Motor neuron (in vitro differentiated cells): ENCODE measurements around the gene FEM1C. TPM values are rescaled to one million over a fixed set of nuclear protein-coding genes. Genes with fewer than 3 reads are reported as not detected.

Experiments
- ATAC-seq, 8 experiments: fragments of 200-7000 bp; cut with Tn5 transposase; replicated peaks in 6 of 8; 2 replicates each; pipeline ENCODE4 v1.8.0; 2021; ENCODE audit warnings: mild to moderate bottlenecking in 8 of 8, moderate library complexity in 8 of 8
- H3K27ac ChIP-seq, 2 donors: fragments of 250-450 bp; sonication (Bioruptor Pico); 2 replicates each; pipeline ENCODE4 v1.9.0; 2021; ENCODE audit warnings: antibody characterized with exemption in 2 of 2, mild to moderate bottlenecking in 2 of 2, moderate library complexity in 1 of 2
- H3K4me1 ChIP-seq, 2 donors: fragments of 250-450 bp; sonication (Bioruptor Pico); replicated peaks in 1 of 2; 2 replicates each; pipeline ENCODE4 v1.6.1; 2021; ENCODE audit warnings: antibody characterized with exemption in 2 of 2, mild to moderate bottlenecking in 2 of 2, moderate library complexity in 1 of 2
- H3K4me3 ChIP-seq, 5 donors: fragments of 250-450 bp; sonication (Bioruptor Pico); 2 replicates each; pipeline ENCODE4 v1.9.0; 2021; ENCODE audit warnings: antibody characterized with exemption in 5 of 5, mild to moderate bottlenecking in 5 of 5, moderate library complexity in 4 of 5
- WGBS, 10 experiments: fragments of 450-650 bp; shearing (Covaris generic); methylation state at CpG; one replicate each; pipeline ENCODE4 v1.0.0; 2022; 5-methylcytosine and 5-hydroxymethylcytosine counted together
- in situ Hi-C, 9 experiments: fragments of 400-800 bp; cut with MboI; loops; one replicate each; pipeline ENCODE4 v1.15.0; 2021; ENCODE audit warnings: low sequenced_read_pairs in 9 of 9, low pct_unique_long_range_greater_than_20kb in 2 of 9; ENCODE audit not compliant: unreplicated experiment in 9 of 9
- total RNA-seq, 8 experiments: library from RNA; unstranded; fragments of 300-600 nt; gene quantifications; 2 replicates each; pipeline versions ENCODE4 v1.2.3 to v1.2.4, GENCODE V29; 2022

The FEM1C gene
- total RNA-seq, 8 experiments from 2014 or later = 15.8 to 27.9 (median 20.8) TPM

DNA sequence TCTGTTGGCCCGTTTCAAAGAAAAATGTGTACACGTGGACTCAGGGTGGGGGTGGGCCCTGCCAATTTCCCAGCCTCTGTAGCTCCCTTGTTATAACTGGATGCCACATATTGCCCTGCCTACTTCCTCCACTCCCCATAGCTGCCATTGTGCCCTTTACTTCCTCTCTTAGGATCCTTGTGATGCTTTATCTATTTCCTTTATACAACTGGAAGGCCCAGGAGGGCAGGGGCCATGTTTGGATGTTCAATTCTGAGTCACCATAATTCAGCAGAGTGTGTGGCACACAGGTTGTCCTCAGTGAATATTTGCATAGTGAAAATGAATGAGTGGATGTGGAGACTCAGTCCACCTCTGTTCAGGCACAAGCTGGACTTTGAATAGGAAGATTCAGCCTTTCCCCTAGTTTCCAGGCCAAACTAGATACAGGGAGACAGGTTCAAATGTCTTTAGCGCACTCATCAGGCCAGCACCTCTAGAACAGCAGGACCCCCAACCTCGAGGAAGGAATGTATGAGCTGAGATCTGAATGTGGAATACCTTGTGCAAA is 10.6 kb upstream of the FEM1C start:
- WGBS, 10 experiments = 63 to 100% (median 86%) methylated on average over 1 to 4 of the region's 4 CpGs; no CpG with 5 or more reads in 2 of the 10 experiments
- ATAC-seq = no peak
- in situ Hi-C loops = no loop called here

DNA sequence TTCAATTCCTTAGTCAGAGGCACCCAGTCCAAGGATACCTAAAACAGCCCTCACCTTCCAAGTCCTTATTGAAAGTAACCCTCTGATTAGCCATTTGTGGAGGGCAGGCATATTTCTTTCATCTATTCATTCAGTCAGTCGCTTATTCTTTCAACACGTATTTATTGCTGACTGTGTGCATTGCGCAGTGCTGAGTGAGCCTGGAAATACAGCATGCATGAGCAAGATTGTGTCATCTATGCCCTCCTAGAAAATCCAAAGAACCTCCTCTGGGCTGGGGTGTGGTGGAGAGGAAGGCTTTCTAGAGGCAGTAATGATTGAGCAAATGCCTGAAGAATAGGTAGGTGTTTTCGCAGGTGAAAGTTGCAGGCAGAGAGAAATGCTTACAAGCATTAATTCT is 8.5 kb upstream of the FEM1C start:
- WGBS, 10 experiments = 33 to 100% (median 87%) methylated on average over 1 to 4 of the region's 4 CpGs; no CpG with 5 or more reads in 2 of the 10 experiments
- no peak overlapping the region for H3K4me3 ChIP-seq
- H3K27ac ChIP-seq = no peak overlapping the region
- peak in 1 of 8 experiments; percentile 45 for ATAC-seq
- in situ Hi-C loops = no loop called here
- H3K4me1 ChIP-seq = peaks cover 7 to 12% of the 10 kb centered on the region in 2 donors

More for the DNA sequence above, 10.6 kb upstream of the FEM1C start:
- H3K4me1 ChIP-seq = peaks cover 10 to 13% of the 10 kb centered on the region in 2 donors
- H3K27ac ChIP-seq = no peak overlapping the region
- no peak overlapping the region for H3K4me3 ChIP-seq

DNA sequence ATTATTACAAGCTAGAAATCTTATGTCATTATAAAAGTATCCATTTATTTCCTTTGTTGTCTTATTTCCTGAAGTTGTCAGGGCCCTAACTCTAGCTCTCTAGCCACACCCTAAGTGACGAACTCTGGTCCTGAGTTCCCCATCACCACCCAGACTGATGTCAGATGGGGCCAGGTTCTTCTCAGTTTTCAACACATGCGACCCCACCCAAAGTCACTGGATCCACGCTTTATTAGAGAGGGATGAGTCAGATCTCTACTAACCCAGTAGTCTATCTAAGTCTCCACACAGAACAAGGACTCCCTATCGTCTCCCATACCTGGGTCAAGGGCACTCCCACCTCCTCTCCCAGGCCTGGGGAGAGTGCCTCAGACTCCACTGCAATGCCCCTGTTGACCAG is 6.8 kb upstream of the FEM1C start:
- H3K27ac ChIP-seq = no peak overlapping the region
- H3K4me3 ChIP-seq = no peak overlapping the region
- in situ Hi-C loops = no loop called here
- 0 to 100% (median 19%) methylated on average over 1 to 3 of the region's 4 CpGs; no CpG with 5 or more reads in 3 of the 10 experiments for WGBS, 10 experiments
- ATAC-seq = peak in 4 of 8 experiments; percentile 38 to 98 (median 84)
- no peaks in the 10 kb centered on the region for H3K4me1 ChIP-seq

DNA sequence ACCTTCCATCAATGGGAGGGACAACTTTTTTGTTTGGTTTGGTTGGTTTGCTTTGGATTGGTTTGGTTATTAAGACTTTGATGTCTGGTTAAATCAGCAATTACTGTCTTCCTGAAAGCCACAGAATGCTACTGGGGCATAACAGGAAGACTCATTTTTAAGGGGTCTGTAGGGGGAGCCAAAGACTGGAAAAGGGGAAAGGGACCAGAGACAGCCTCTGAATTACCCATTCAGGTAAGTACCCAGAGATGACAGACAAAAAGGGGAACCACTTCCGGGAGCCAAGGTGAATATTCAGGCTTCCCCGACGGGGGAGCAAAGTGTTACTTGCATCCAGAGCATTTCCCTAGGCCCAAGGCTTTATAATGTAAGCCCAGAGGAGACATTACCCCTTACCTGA is 4.6 kb upstream of the FEM1C start:
- Histone ChIP-seq H3K4me3 (no peak overlapping the region), H3K27ac (no peak overlapping the region), H3K4me1 (no peaks in the 10 kb centered on the region)
- ATAC-seq = no peak
- in situ Hi-C loops = no loop called here
- 50 to 100% (median 73%) methylated on average over 1 to 3 of the region's 3 CpGs; no CpG with 5 or more reads in 3 of the 10 experiments for WGBS, 10 experiments

DNA sequence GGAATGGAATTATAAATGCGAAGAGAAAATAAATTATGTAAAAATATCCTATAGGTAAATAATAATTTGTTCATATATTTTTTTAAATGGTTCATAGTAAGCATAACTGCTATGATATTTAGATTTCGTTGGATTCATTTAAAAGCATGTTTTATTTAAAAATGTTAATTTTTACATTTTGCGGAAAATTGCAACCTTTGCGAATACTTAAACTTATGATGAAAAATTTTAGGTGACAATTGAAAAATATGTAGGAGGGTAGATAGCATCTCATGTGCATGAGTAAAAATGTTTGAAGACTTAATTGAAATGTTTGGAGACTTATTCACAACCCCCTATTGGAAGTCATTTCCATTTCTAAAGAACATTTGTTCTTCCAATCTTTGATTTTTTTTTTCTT is 4.1 kb upstream of the FEM1C start:
- WGBS, 10 experiments = 64 to 95% (median 84%) methylated on average over 4 of the region's 4 CpGs

DNA sequence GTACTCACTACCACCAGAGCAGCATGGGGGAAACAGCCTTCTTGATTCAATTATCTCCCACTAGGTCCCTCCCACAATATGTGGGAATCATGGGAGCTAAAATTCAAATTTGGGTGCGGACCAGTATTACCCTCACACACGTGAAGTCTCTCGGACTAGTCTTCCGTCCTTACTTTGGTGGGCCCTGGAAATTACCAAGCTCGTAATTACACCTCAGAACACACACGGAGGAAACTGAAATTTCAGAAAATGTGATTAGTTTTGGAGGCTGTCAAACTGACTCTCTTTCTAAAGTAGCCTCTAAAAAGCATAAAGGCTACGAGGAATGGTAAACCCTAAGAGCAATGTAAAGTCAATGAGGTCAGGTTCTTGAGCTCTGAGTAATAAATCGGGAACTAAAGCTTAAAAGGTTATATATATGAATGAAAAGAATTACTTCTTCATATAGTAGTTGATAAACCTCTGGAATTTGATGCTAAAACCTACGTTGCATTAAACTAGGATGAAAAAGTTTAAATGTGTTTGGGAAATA is 842 bp upstream of the FEM1C start:
- no peak for ATAC-seq
- peak overlapping the region; percentile 31 to 69 for H3K27ac ChIP-seq
- in situ Hi-C loops = no loop called here
- WGBS, 10 experiments = 91 to 100% (median 100%) methylated on average over 1 to 9 of the region's 9 CpGs; no CpG with 5 or more reads in 3 of the 10 experiments
- no peaks in the 10 kb centered on the region for H3K4me1 ChIP-seq
- peak overlapping the region in 3 of 5 donors; percentile 81 to 91 (median 87) for H3K4me3 ChIP-seq

More for the DNA sequence above, 4.1 kb upstream of the FEM1C start:
- H3K27ac ChIP-seq = no peak overlapping the region
- no peaks in the 10 kb centered on the region for H3K4me1 ChIP-seq
- in situ Hi-C loops = no loop called here
- ATAC-seq = no peak
- no peak overlapping the region for H3K4me3 ChIP-seq

DNA sequence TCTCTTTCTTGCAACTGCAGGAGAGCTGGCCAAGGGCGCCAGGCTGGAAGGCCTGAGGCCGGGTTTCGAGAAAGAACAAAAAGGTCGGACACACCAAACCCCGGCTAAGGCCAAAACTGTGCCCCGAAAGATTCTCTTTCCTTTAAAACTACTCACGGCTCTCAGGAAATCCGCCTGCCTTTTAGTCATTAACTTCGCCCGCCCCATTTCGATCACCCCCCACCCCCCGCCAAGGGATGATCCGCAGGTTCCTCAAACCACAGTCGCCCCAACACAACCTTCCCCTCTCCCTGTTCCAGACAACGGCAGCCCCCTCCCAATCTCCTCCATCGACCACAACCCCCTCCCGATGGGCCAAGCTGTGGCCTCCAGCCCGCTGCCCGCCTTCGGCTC is 536 bp downstream of the FEM1C start:
- Histone ChIP-seq H3K4me1 (peaks cover 3 to 10% of the 10 kb centered on the region in 2 donors), H3K4me3 (peak overlapping the region; percentile 62 to 91 (median 87)), H3K27ac (peak overlapping the region; percentile 82 to 95)
- in situ Hi-C loops = no loop called here
- peak in 2 of 8 experiments; percentile 11 to 12 for ATAC-seq
- WGBS, 10 experiments = 0% methylated on average over 1 to 2 of the region's 20 CpGs; no CpG with 5 or more reads in 5 of the 10 experiments

DNA sequence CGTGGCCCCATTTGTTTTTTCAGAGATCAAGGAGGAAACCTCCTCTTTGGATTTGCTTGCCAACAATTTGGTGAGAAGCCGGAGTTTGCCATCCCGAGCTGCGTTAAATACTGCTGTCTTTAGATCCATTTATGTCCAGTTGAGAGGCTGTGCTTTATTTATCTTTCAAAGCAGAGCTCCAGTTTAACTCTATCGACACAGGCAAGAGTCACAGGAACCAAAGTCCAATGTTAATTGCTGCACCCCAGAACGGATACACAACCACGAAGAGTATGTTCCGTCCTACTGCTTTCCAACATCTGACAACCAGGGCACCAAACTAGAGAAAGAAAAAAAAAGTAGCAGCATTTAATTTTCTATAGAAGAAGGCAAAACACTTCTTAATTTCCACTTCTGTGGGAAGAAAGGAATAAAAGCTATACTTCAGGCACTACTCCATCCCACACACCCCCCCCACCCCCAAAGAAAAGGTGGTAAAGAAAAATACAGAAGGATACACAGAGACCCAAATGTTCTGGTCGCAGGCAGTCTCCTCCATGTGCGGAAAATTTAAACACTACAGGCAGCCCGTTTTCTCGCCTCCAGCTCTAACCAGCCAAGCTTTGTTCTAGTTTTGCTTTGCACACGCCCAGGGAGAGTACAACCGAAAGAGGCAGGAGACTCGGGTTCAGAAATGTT is 1.1 kb downstream of the FEM1C start:
- in situ Hi-C loops = no loop called here
- Histone ChIP-seq H3K4me1 (peaks cover 3 to 15% of the 10 kb centered on the region in 2 donors), H3K27ac (peak overlapping the region; percentile 82 to 95), H3K4me3 (peak overlapping the region; percentile 62 to 91 (median 87))
- 0 to 7% (median 0%) methylated on average over 1 to 13 of the region's 15 CpGs; no CpG with 5 or more reads in 1 of the 10 experiments for WGBS, 10 experiments
- peak in 3 of 8 experiments; percentile 3 to 6 (median 4) for ATAC-seq

DNA sequence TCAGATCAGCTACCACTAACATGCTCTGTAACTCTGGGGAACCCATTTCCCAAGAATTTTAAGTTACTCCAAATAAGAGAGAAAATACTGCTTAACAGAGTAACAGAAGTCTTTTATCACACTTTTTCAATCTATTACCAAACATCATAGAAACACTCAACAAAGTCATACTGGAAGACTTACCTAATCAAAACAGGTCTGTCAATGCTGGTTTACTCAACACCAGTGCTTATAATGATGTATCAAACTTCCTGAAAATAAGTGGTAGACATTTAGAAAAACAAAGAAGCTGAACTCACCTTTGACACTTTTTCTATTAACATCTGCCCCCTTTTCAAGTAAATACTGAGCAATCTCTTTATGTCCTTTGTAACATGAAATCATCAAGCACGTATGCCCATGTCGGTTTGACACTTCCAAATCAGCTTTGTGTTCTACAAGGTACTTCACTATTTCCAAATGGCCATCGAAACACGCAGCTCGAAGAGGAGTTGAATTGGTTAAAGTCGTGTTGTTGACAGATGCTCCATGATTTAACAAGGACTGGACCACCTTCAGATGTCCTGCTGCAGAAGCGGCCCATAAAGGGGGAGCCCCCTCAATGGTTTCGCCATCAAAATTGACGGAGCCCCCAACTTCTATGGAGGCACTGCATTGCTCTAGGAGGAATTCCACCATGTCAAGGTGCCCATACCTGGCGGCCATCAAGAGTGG is 1.8 kb downstream of the FEM1C start:
- ATAC-seq = no peak
- in situ Hi-C loops = no loop called here
- H3K4me1 ChIP-seq = peaks cover 3 to 18% of the 10 kb centered on the region in 2 donors
- WGBS, 10 experiments = 0 to 31% (median 13%) methylated on average over 1 to 10 of the region's 10 CpGs; no CpG with 5 or more reads in 1 of the 10 experiments
- H3K27ac ChIP-seq = peak overlapping the region in 1 of 2 donors; percentile 95
- peak overlapping the region; percentile 62 to 91 (median 87) for H3K4me3 ChIP-seq

DNA sequence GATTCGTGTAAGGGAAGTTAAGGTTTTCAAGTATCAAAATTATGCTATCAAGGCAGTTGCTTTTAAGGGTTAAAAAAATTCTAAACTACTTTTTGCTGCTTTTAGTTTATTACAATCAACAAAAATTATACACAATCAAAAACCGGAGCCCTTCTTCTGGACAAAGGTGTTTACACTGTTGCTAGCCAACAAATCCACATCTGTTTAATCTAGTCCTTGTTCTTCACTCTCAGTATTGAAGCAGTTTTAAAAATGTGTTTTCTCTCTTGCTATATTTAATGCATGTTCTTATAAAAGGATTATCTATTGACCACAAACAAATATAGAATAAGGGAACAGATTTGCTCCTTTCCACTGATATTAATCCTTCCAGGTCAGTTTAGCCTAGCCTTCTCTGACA is 2.5 kb downstream of the FEM1C start:
- in situ Hi-C loops = no loop called here
- 0 to 33% (median 7%) methylated on average over 1 to 2 of the region's 2 CpGs; no CpG with 5 or more reads in 2 of the 10 experiments for WGBS, 10 experiments
- no peak for ATAC-seq
- H3K4me3 ChIP-seq = peak overlapping the region; percentile 62 to 91 (median 87)
- peaks cover 6 to 24% of the 10 kb centered on the region in 2 donors for H3K4me1 ChIP-seq
- no peak overlapping the region for H3K27ac ChIP-seq

DNA sequence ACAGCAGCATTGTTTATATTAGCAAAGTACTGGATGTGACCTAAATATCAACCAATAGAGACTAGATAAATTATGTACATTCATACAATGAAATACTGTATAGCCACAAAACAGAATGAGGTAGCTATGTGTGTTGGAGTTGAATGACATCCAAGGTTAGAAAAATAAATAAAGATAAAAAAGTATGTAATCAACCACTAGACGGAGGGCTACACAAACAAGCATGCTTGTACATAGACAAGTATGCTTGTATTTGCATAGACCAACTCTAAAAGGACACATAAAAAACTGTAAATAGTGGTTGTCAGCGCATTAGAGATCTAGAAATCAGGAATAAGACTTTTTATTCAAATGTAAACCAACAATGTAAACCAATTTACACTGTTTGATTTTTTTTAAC is 3.0 kb downstream of the FEM1C start:
- Histone ChIP-seq H3K4me1 (peaks cover 11 to 29% of the 10 kb centered on the region in 2 donors), H3K27ac (no peak overlapping the region), H3K4me3 (peak overlapping the region; percentile 62 to 91 (median 87))
- in situ Hi-C loops = no loop called here
- ATAC-seq = no peak
- 0 to 50% (median 23%) methylated on average over 1 to 2 of the region's 2 CpGs for WGBS, 10 experiments

DNA sequence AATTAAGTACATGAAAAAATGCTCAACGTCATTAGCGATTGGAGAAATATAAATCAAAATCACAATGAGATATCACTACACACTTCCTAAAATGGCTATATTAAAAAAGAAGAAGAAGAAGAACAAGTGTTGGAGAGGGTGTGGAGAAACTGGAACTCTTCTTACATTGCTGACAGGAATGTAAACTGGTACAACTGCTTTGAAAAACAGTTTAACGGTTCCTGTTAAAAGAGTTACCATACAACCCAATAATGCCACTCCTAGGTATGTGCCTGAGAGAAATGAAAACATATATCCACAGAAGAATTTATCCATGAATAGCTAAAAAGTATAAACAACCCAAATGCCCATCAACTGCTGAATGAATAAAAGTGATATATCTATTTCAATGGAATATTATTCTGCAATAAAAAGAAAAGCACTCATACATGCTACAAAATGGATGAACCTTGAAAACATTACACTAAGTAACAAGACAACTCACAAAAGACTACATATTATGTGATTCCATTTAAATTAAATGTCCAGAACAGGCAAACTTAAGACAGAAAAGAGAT is 9.0 kb downstream of the FEM1C start:
- no peak for ATAC-seq
- Histone ChIP-seq H3K4me3 (no peak overlapping the region), H3K4me1 (peaks cover 28 to 49% of the 10 kb centered on the region in 2 donors), H3K27ac (no peak overlapping the region)
- WGBS, 10 experiments = 73 to 100% (median 93%) methylated on average over 1 to 3 of the region's 3 CpGs; no CpG with 5 or more reads in 1 of the 10 experiments
- in situ Hi-C loops = no loop called here
